ENCODE measurements around the gene SAMD5.
"Not testable (repeated sequence)": the region's sequence is repeated elsewhere in the genome, so short reads cannot be mapped to it uniquely, and the experiment has no call there.

Gene SAMD5

GRCh38 chr6:147534116-147534860 lies 25.8 kb downstream of the SAMD5 start:
- no peak for DNase-seq (ENCODE audit: extremely low read depth, low read depth)
- no peak overlapping the region for H3K4me3 ChIP-seq (replicated peaks; ENCODE audit: low read depth, low read length)
- TF ChIP-seq, protein P1, sequence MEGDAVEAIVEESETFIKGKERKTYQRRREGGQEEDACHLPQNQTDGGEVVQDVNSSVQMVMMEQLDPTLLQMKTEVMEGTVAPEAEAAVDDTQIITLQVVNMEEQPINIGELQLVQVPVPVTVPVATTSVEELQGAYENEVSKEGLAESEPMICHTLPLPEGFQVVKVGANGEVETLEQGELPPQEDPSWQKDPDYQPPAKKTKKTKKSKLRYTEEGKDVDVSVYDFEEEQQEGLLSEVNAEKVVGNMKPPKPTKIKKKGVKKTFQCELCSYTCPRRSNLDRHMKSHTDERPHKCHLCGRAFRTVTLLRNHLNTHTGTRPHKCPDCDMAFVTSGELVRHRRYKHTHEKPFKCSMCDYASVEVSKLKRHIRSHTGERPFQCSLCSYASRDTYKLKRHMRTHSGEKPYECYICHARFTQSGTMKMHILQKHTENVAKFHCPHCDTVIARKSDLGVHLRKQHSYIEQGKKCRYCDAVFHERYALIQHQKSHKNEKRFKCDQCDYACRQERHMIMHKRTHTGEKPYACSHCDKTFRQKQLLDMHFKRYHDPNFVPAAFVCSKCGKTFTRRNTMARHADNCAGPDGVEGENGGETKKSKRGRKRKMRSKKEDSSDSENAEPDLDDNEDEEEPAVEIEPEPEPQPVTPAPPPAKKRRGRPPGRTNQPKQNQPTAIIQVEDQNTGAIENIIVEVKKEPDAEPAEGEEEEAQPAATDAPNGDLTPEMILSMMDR (IDR thresholded peaks at IDR 0.05; ENCODE audit: low read depth, low read length, missing control alignments), result no peak

GRCh38 chr6:147538821-147539220 lies 30.3 kb downstream of the SAMD5 start:
- no peak overlapping the region for H3K4me3 ChIP-seq (replicated peaks; ENCODE audit: low read depth, low read length)
- TF ChIP-seq, protein P1 (IDR thresholded peaks at IDR 0.05; ENCODE audit: low read depth, low read length, missing control alignments), result no peak
- no peak for DNase-seq (ENCODE audit: extremely low read depth, low read depth)

- H3K4me3 ChIP-seq (replicated peaks; ENCODE audit: low read depth, low read length), result no peak overlapping the region
- DNase-seq (ENCODE audit: extremely low read depth, low read depth), result no peak
- TF ChIP-seq, protein P1 (IDR thresholded peaks at IDR 0.05; ENCODE audit: low read depth, low read length, missing control alignments), result no peak
Observed at GRCh38 chr6:147540075-147540474, 31.6 kb downstream of the SAMD5 start.

- DNase-seq (ENCODE audit: extremely low read depth, low read depth); H3K4me3 ChIP-seq (replicated peaks; ENCODE audit: low read depth, low read length): not testable (repeated sequence)
Observed at GRCh38 chr6:147542436-147542835, 33.9 kb downstream of the SAMD5 start.

DNA sequence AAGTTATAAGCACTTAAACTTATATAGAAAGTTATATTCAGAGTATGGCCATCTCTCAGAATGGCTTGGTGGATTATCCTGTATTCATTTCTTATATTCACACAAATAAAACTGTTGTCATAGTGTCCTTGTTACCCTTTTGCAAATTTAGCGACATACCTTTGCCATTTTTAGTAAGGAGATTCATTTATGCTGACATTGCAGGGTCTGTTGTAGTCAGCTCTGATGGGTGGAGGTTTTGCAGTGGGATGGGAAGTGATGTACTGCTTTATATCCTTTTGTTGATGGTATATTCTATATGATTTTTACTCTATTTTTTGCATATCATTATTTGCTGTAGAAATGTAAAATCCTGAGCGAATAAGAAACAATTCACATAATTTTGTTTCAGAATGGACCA lies 35.9 kb downstream of the SAMD5 start:
- no peak overlapping the region for H3K4me3 ChIP-seq (replicated peaks; ENCODE audit: low read depth, low read length)
- DNase-seq (ENCODE audit: extremely low read depth, low read depth), result no peak

DNA sequence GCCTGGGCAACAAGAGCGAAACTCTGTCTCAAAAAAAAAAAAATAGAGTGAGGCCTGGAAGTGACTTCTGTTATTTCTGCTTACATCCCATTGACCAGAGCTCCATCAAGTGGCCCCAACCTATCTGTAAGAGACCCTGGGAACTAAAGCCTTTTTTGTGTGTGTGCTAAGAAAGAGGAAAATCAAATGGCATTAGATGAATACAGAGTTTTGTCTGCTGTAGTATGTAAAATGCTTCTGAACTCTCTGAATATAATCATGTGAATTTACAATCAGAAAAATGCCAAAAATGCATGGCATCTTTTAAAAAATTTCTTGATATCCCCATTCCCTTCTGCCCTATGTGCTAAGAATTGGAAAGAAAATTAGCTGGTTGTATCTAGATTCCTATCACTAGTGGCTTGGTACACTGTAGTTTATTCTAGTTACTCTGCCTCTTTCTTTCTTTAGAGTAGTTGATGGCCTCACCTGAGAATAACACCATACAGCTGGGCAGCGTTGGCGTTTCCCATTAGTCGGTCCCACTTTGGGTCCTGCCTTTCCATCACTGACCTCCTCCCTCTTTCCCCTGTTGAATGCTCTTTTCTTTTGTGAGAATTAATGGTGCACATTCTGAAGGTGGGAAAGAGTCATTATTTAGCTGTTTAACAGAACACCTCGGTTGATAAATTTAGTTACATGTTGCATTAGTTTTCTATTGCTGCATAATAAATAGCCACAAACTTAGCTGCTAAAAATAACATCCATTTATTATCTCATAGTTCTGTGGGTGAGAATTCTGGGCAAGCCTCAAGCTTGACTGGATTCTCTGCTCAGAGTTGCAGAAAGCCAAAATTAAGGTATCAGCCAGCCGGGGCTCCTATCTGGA lies 38.2 kb downstream of the SAMD5 start:
- TF ChIP-seq, protein P1 (IDR thresholded peaks at IDR 0.05; ENCODE audit: low read depth, low read length, missing control alignments), result no peak
- H3K4me3 ChIP-seq (replicated peaks; ENCODE audit: low read depth, low read length), result no peak overlapping the region
- no peak for DNase-seq (ENCODE audit: extremely low read depth, low read depth)

More for the DNA sequence above, 35.9 kb downstream of the SAMD5 start:
- TF ChIP-seq, protein P1 (IDR thresholded peaks at IDR 0.05; ENCODE audit: low read depth, low read length, missing control alignments), result no peak

DNA sequence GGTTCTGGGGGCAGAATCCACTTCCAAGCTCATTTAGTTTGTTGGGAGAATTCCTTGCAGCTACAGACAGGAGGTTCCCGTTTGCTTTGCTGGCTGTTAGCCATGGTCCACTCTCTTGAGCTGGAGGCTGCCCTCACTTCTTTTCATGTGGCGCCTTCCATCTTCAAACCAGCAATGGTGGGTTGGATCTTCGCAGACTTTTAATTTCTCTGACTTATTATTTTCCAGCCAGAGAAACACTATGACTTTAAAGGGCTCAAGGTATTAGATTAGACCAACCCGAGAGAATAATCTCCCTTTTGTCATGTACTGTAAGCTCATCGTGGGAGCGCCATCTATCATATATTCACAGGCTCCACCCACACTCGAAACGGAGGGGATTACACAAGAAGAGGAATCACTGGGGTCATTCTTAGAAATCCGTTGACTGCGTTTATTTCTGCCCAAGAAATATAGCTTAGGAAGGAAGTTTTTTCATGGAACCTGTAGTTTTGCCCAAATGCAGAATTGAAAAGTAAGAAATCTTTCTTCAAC lies 38.9 kb downstream of the SAMD5 start:
- no peak for DNase-seq (ENCODE audit: extremely low read depth, low read depth)
- TF ChIP-seq, protein P1 (IDR thresholded peaks at IDR 0.05; ENCODE audit: low read depth, low read length, missing control alignments), result no peak

More for the DNA sequence above, 38.9 kb downstream of the SAMD5 start:
- no peak overlapping the region for H3K4me3 ChIP-seq (replicated peaks; ENCODE audit: low read depth, low read length)

Data from HFF-Myc (cell line).